T-cell (primary cell): ENCODE measurements around the gene NDC1. TPM values are rescaled to one million over a fixed set of nuclear protein-coding genes. Genes with fewer than 3 reads are reported as not detected.
"Not testable (repeated sequence)": the region's sequence is repeated elsewhere in the genome, so short reads cannot be mapped to it uniquely, and the experiment has no call there.

Experiments
- ATAC-seq, 4 experiments: fragments of 200-7000 bp in 3 of 4; fragments of 150-1000 bp in 1 of 4; cut with Tn5 transposase; replicated peaks in 1 of 4; 1 replicate in 3 of 4; 2 replicates in 1 of 4; pipeline ENCODE4 v1.10.0; 2021; ENCODE audit warnings: moderate library complexity in 3 of 4, mild to moderate bottlenecking in 2 of 4, moderate number of reproducible peaks in 1 of 4
- CTCF ChIA-PET, 2 donors: fragments of 300-600 bp; sonication (Branson Sonifier 250); formaldehyde crosslinking; loops; one replicate each; lab custom pipeline; 2022; ENCODE audit warnings: antibody characterized with exemption in 2 of 2; lab: Charles Lee
- POLR2A ChIA-PET, 2 donors: fragments of 300-600 bp; sonication (Branson Sonifier 250); formaldehyde crosslinking; loops; one replicate each; lab custom pipeline; 2022; ENCODE audit warnings: antibody characterized with exemption in 2 of 2; lab: Charles Lee
- DNase-seq, 35 experiments: peaks; one replicate each; pipeline versions ENCODE4 v3.0.0 to v3.0.0-alpha.2; 2013 to 2023
- H3K27ac ChIP-seq: one replicate; pipeline ENCODE4 v1.5.1; 2013; ENCODE audit warnings: low read length
- H3K27me3 ChIP-seq, 2 experiments: replicated peaks in 1 of 2; 1 replicate in 1 of 2; 2 replicates in 1 of 2; pipeline versions ENCODE4 v1.6.1 to v1.7.0; 2013; ENCODE audit warnings: low read length in 1 of 2, mixed read lengths in 1 of 2; ENCODE audit not compliant: control insufficient read depth in 2 of 2, insufficient read depth in 2 of 2; ENCODE audit errors: extremely low read depth in 1 of 2
- H3K36me3 ChIP-seq, 2 donors: 1 replicate in 1 of 2; 2 replicates in 1 of 2; pipeline versions ENCODE4 v1.6.1 to v1.7.0; 2013; ENCODE audit warnings: low read length in 1 of 2; ENCODE audit not compliant: control insufficient read depth in 2 of 2, insufficient read depth in 1 of 2; ENCODE audit errors: extremely low read depth in 1 of 2
- H3K4me1 ChIP-seq, 2 experiments: 1 replicate in 1 of 2; 2 replicates in 1 of 2; pipeline versions ENCODE4 v1.6.1 to v1.7.0; 2013; ENCODE audit warnings: low read length in 2 of 2, mixed read lengths in 1 of 2; ENCODE audit not compliant: insufficient read depth in 2 of 2, control insufficient read depth in 1 of 2; ENCODE audit errors: extremely low read depth in 1 of 2
- H3K4me3 ChIP-seq, 2 donors: 1 replicate in 1 of 2; 2 replicates in 1 of 2; pipeline versions ENCODE4 v1.5.1 to v1.7.0; 2013; ENCODE audit warnings: mild to moderate bottlenecking in 2 of 2, low read length in 1 of 2, moderate library complexity in 1 of 2; ENCODE audit not compliant: control insufficient read depth in 1 of 2; ENCODE audit errors: extremely low read depth in 1 of 2
- H3K9me3 ChIP-seq: 2 replicates; pipeline ENCODE4 v1.7.0; 2013
- H3K27ac Mint-ChIP-seq, 2 donors: one replicate each; pipeline ENCODE4 v1.8.0; 2020 to 2021; ENCODE audit warnings: mild to moderate bottlenecking in 2 of 2, mixed read lengths in 2 of 2
- H3K27me3 Mint-ChIP-seq, 2 donors: one replicate each; pipeline ENCODE4 v1.8.0; 2021 to 2022; ENCODE audit warnings: mixed read lengths in 2 of 2
- H3K36me3 Mint-ChIP-seq: one replicate; pipeline ENCODE4 v1.8.0; 2021; ENCODE audit warnings: mixed read lengths
- H3K4me1 Mint-ChIP-seq, 3 donors: one replicate each; pipeline ENCODE4 v1.8.0; 2020 to 2022; ENCODE audit warnings: mixed read lengths in 3 of 3, mild to moderate bottlenecking in 1 of 3
- H3K4me3 Mint-ChIP-seq, 3 donors: one replicate each; pipeline ENCODE4 v1.8.0; 2020 to 2022; ENCODE audit warnings: mild to moderate bottlenecking in 3 of 3, mixed read lengths in 3 of 3, moderate library complexity in 3 of 3
- H3K9me3 Mint-ChIP-seq, 3 donors: one replicate each; pipeline ENCODE4 v1.8.0; 2020 to 2022; ENCODE audit warnings: mixed read lengths in 3 of 3
- whole genome bisulfite sequencing: methylation state at CpG from one replicate; pipeline ENCODE4 v1.1.5; 2013; ENCODE audit warnings: missing lambda C conversion rate; ENCODE audit not compliant: insufficient coverage; 5-methylcytosine and 5-hydroxymethylcytosine counted together
- total RNA-seq, 35 experiments: library from RNA in 6 of 35; stranded (reverse) in 6 of 35; fragments of 120-200 nt in 1 of 35; gene quantifications; one replicate each; pipeline versions ENCODE4 v1.2.1 to v1.2.4 and lab custom pipeline; 2013 to 2026

NDC1 gene
- total RNA-seq, 5 donors from 2014 or later (not counting 1 experiment from before 2014, with no cell fraction given) = 5.6 to 13.3 (median 12.2) TPM

DNA sequence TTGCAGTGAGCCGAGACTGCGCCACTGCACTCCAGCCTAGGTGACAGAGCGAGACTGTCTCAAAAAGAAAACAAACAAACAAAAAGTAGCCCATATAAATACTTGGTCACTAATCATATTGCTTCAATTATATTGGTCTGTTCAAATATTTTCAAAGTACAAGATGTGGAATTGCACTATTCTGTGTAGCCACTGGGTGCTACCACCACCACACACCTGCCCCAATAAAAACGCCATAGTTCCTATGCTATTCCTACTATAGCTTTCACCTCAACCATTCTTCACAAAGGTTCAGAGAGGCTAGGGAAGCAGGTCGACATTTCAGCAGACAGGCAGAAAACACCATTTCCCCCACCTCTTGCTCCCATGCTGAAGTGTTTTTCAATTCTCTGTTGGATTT, 16.7 kb downstream of the NDC1 start:
- no peak overlapping the region for H3K27ac ChIP-seq
- peaks cover 4 to 41% of the 10 kb centered on the region in 2 donors for H3K36me3 ChIP-seq
- ATAC-seq (no peak), DNase-seq (no peak)
- Mint-ChIP-seq H3K36me3 (peaks cover 57% of the 10 kb centered on the region), H3K4me3 (no peak overlapping the region), H3K27me3 (no peaks in the 10 kb centered on the region), H3K27ac (no peak overlapping the region), H3K4me1 (peaks cover 0 to 1% (median 0%) of the 10 kb centered on the region in 3 donors), H3K9me3 (no peaks in the 10 kb centered on the region)
- H3K9me3 ChIP-seq = no peaks in the 10 kb centered on the region
- H3K27me3 ChIP-seq = no peaks in the 10 kb centered on the region
- no CpG with 5 or more reads among the region's 5 CpGs for WGBS
- H3K4me1 ChIP-seq = no peaks in the 10 kb centered on the region
- ChIA-PET POLR2A (no interaction called here), CTCF (no interaction called here)
- no peak overlapping the region for H3K4me3 ChIP-seq

DNA sequence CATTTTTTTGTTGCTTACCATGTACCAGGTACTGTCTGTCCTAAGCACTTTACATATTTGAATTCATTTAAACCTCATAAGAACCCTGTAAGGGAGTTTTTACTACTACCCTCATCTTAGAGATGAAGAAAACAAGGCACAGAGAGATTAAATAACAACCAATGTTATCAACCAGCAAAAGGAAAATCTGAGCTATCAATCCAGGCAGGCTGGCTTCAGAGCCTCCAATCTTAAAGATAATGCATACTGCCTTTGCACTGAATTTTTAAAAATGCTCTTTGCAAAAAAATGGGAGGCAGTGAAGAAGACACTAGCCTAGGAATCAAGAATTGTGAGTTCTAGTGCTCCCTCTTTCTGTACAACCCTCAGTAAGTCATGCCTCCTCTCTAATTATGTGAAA, 18.7 kb downstream of the NDC1 start:
- Mint-ChIP-seq H3K4me1 (peaks cover 0 to 5% (median 0%) of the 10 kb centered on the region in 3 donors), H3K27me3 (no peaks in the 10 kb centered on the region), H3K9me3 (no peaks in the 10 kb centered on the region), H3K36me3 (peaks cover 58% of the 10 kb centered on the region), H3K4me3 (no peak overlapping the region), H3K27ac (no peak overlapping the region)
- ChIA-PET POLR2A (no interaction called here), CTCF (interaction anchor here in 1 of 2 donors (0.6 kb wide), 2 partner anchors 807 to 1174 kb away, joined by 3 read pairs; no protein-coding TSS in a partner anchor)
- Histone ChIP-seq H3K4me3 (no peak overlapping the region), H3K27me3 (no peaks in the 10 kb centered on the region), H3K4me1 (no peaks in the 10 kb centered on the region), H3K27ac (no peak overlapping the region), H3K36me3 (peaks cover 4 to 28% of the 10 kb centered on the region in 2 donors), H3K9me3 (no peaks in the 10 kb centered on the region)
- no peak for ATAC-seq
- DNase-seq = no peak

DNA sequence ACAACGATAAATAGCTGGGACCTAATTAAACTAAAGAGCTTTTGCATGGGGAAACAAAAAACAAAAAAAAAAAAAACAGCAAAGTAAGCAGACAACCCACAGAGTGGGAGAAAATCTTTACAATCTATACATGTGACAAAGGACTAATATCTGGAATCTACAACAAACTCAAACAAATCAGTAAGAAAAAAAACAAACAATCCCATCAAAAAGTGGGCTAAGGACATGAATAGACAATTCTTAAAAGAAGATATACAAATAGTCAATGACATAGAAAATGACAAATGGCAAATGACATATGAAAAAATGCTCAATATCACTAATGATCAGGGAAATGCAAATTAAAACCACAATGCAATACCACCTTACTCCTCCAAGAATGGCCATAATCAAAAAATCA, 21.5 kb downstream of the NDC1 start:
- not testable (repeated sequence) for H3K4me3 ChIP-seq, H3K9me3 Mint-ChIP-seq, ATAC-seq, H3K27me3 Mint-ChIP-seq, H3K27me3 ChIP-seq, H3K27ac ChIP-seq, H3K9me3 ChIP-seq, DNase-seq, H3K4me1 ChIP-seq, H3K4me3 Mint-ChIP-seq
- Mint-ChIP-seq H3K4me1 (peaks cover 0 to 11% (median 5%) of the 10 kb centered on the region in 3 donors), H3K27ac (peak overlapping the region in 1 of 2 donors; percentile 11), H3K36me3 (peaks cover 77% of the 10 kb centered on the region)
- ChIA-PET POLR2A (interaction anchor here in 1 of 2 donors (0.6 kb wide), 1 partner anchor 97 kb away, joined by 4 read pairs; no protein-coding TSS in a partner anchor), CTCF (interaction anchor here in 1 of 2 donors (0.6 kb wide), 1 partner anchor 42 kb away, joined by 3 read pairs; no protein-coding TSS in a partner anchor)
- no CpG with 5 or more reads among the region's 1 CpG for WGBS
- peaks cover 0 to 11% of the 10 kb centered on the region in 2 donors for H3K36me3 ChIP-seq

DNA sequence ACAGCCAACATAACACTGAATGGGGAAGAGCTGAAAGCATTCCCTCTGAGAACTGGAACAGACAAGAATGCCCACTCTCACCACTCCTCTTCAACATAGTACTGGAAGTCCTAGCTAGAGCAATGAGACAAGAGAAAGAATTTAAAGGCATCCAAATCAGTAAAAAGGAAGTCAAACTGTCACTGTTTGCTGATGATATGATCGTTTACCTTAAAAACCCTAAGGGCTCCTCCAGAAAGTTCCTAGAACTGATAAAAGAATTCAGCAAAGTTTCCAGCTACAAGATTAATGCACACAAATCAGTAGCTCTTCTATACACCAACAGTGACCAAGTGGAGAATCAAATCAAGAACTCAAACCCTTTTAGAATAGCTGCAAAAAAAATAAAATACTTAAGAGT, 22.6 kb downstream of the NDC1 start:
- Mint-ChIP-seq H3K36me3 (peaks cover 85% of the 10 kb centered on the region), H3K4me1 (peaks cover 0 to 11% (median 5%) of the 10 kb centered on the region in 3 donors)
- H3K27me3 ChIP-seq, H3K4me1 ChIP-seq, H3K9me3 ChIP-seq, H3K27ac Mint-ChIP-seq, ATAC-seq, H3K9me3 Mint-ChIP-seq, H3K27me3 Mint-ChIP-seq, H3K4me3 Mint-ChIP-seq, H3K27ac ChIP-seq, POLR2A ChIA-PET, DNase-seq, H3K4me3 ChIP-seq: not testable (repeated sequence)
- CTCF ChIA-PET = interaction anchor here in 1 of 2 donors (0.6 kb wide), 2 partner anchors 61 to 327 kb away, joined by 3 to 7 read pairs; no protein-coding TSS in a partner anchor
- WGBS = 80% methylated on average over 1 of the region's 1 CpG
- H3K36me3 ChIP-seq = peaks cover 0 to 12% of the 10 kb centered on the region in 2 donors

DNA sequence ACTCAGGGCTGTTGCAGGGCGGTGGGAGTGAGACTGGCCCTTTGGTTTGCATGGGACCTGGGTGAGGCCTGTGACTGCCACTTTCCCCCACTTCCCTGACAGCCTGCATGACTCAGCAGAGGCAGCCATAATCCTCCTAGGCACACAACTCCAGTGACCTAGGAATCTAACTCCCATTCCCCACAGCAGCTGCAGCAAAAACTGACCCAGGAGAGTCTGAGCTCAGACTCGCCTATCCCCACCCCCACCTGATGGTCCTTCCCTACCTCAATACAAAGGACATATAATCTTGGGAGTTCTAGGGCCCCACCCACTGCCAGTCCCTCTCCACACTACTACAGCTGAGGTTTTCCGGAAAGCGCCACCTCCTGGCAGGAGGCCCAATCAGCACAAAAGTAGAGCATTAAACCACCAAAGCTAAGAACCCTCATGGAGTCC, 26.7 kb downstream of the NDC1 start:
- ChIA-PET CTCF (interaction anchor here in 1 of 2 donors (0.7 kb wide), 1 partner anchor 11 kb away, joined by 10 read pairs; no protein-coding TSS in a partner anchor), POLR2A (no interaction called here)
- Histone ChIP-seq H3K27ac (no peak overlapping the region), H3K4me1 (no peaks in the 10 kb centered on the region), H3K36me3 (peaks cover 0 to 20% of the 10 kb centered on the region in 2 donors), H3K9me3 (no peaks in the 10 kb centered on the region), H3K4me3 (no peak overlapping the region), H3K27me3 (no peaks in the 10 kb centered on the region)
- no peak overlapping the region for H3K4me3 Mint-ChIP-seq
- H3K36me3 Mint-ChIP-seq = peaks cover 78% of the 10 kb centered on the region
- H3K27ac Mint-ChIP-seq = no peak overlapping the region
- peaks cover 0 to 11% (median 3%) of the 10 kb centered on the region in 3 donors for H3K4me1 Mint-ChIP-seq
- no peaks in the 10 kb centered on the region for H3K27me3 Mint-ChIP-seq
- DNase-seq = peak in 2 of 35 experiments; percentile 9
- ATAC-seq = no peak
- WGBS = 84% methylated on average over 4 of the region's 4 CpGs
- H3K9me3 Mint-ChIP-seq = no peaks in the 10 kb centered on the region

DNA sequence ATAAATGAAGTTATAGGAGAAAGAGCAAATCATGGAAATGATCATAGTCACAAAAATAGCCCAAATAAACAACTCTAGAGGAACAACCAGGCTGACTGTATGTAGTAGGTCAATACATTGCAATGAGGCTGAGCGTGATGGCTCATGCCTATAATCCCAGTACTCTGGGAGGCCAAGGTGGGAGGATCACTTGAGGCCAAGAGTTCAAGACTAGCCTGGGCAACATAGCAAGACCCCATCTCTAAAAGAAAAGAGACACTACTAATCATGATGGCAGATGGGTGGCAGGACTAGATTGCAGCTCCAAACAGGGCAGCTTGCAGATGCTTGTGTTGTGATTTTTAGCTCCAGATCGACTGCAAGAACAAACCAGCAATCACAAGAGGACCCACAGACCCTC, 27.6 kb downstream of the NDC1 start:
- no peak overlapping the region for H3K27ac ChIP-seq
- H3K27me3 ChIP-seq = no peaks in the 10 kb centered on the region
- no peaks in the 10 kb centered on the region for H3K9me3 ChIP-seq
- Mint-ChIP-seq H3K36me3 (peaks cover 70% of the 10 kb centered on the region), H3K9me3 (no peaks in the 10 kb centered on the region), H3K27me3 (no peaks in the 10 kb centered on the region), H3K4me3 (no peak overlapping the region), H3K27ac (no peak overlapping the region), H3K4me1 (peaks cover 0 to 11% (median 3%) of the 10 kb centered on the region in 3 donors)
- no peak for ATAC-seq
- H3K36me3 ChIP-seq = peaks cover 0 to 22% of the 10 kb centered on the region in 2 donors
- POLR2A ChIA-PET = interaction anchor here in 1 of 2 donors (0.6 kb wide), 2 partner anchors 115 to 1134 kb away, joined by 3 read pairs; no protein-coding TSS in a partner anchor
- no peaks in the 10 kb centered on the region for H3K4me1 ChIP-seq
- no peak overlapping the region for H3K4me3 ChIP-seq
- no CpG with 5 or more reads among the region's 2 CpGs for WGBS
- no peak for DNase-seq
- CTCF ChIA-PET = interaction anchor here in 1 of 2 donors (0.8 kb wide), 1 partner anchor 42 kb away, joined by 3 read pairs; no protein-coding TSS in a partner anchor
